Type B pancreatic cell (in vitro differentiated cells): ENCODE measurements around the gene LYL1. TPM values are rescaled to one million over a fixed set of nuclear protein-coding genes. Genes with fewer than 3 reads are reported as not detected.

Source experiments
- DNase-seq: peaks from one replicate; pipeline ENCODE4 v3.0.0; 2021; ENCODE audit warnings: mixed read lengths; ENCODE audit not compliant: unreplicated experiment; ENCODE audit errors: extremely low spot score
- H3K27ac Mint-ChIP-seq: 2 replicates; pipeline ENCODE4 v1.8.0; 2021; ENCODE audit warnings: mild to moderate bottlenecking, mixed read lengths
- H3K27me3 Mint-ChIP-seq: 2 replicates; pipeline ENCODE4 v1.8.0; 2021; ENCODE audit warnings: mixed read lengths
- H3K36me3 Mint-ChIP-seq: 2 replicates; pipeline ENCODE4 v1.8.0; 2021; ENCODE audit warnings: mixed read lengths
- H3K4me1 Mint-ChIP-seq: one replicate; pipeline ENCODE4 v1.8.0; 2021; ENCODE audit warnings: mixed read lengths; ENCODE audit not compliant: unreplicated experiment
- H3K4me3 Mint-ChIP-seq: 2 replicates; pipeline ENCODE4 v1.8.0; 2021; ENCODE audit warnings: mild to moderate bottlenecking, mixed read lengths
- H3K9me3 Mint-ChIP-seq: 2 replicates; pipeline ENCODE4 v1.8.0; 2021; ENCODE audit warnings: mixed read lengths
- total RNA-seq: library from RNA; stranded (reverse); gene quantifications from 2 replicates; pipeline ENCODE4 v1.2.1, GENCODE V29; 2021; ENCODE audit warnings: low replicate concordance
- TF ChIP-seq, protein P1 (sequence below): fragments of 200-600 bp; sonication (generic); conservative IDR thresholded peaks from 2 replicates; pipeline ENCODE4 v1.5.0; 2021; ENCODE audit warnings: antibody characterized with exemption, mild to moderate bottlenecking

LYL1 gene
- total RNA-seq, 1 donor from 2014 or later = 0.19 TPM

- H3K4me1 Mint-ChIP-seq = peaks cover 39% of the 10 kb centered on the region
Measured at GRCh38 chr19:13120031-13120430, 17.4 kb upstream of the LYL1 start.

DNA sequence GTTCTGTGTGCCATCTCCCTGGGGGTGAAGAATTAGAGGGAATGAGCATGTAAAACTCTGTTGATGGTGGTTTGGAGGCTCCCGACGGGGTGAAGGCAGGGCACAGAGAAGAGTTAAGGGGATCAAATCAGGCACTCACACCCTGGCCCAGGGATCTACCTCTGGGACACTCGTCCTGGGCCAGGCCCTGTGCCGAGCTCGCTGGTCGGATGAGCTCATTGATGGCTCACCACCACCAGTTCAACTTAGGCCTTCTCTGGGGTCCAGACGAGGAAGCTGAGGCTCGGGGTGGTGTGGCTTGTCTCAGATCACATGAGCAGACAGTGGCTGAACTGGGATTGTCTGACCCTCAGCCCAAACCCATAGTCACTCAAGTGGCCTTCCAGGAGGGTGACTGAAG, 17.0 kb upstream of the LYL1 start:
- TF ChIP-seq, protein P1, sequence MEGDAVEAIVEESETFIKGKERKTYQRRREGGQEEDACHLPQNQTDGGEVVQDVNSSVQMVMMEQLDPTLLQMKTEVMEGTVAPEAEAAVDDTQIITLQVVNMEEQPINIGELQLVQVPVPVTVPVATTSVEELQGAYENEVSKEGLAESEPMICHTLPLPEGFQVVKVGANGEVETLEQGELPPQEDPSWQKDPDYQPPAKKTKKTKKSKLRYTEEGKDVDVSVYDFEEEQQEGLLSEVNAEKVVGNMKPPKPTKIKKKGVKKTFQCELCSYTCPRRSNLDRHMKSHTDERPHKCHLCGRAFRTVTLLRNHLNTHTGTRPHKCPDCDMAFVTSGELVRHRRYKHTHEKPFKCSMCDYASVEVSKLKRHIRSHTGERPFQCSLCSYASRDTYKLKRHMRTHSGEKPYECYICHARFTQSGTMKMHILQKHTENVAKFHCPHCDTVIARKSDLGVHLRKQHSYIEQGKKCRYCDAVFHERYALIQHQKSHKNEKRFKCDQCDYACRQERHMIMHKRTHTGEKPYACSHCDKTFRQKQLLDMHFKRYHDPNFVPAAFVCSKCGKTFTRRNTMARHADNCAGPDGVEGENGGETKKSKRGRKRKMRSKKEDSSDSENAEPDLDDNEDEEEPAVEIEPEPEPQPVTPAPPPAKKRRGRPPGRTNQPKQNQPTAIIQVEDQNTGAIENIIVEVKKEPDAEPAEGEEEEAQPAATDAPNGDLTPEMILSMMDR = no peak
- Mint-ChIP-seq H3K4me3 (peak overlapping the region; percentile 87), H3K9me3 (no peaks in the 10 kb centered on the region), H3K27ac (peak overlapping the region; percentile 86), H3K27me3 (no peaks in the 10 kb centered on the region), H3K36me3 (no peaks in the 10 kb centered on the region), H3K4me1 (peaks cover 39% of the 10 kb centered on the region)
- no peak for DNase-seq

More at GRCh38 chr19:13120031-13120430, 17.4 kb upstream of the LYL1 start:
- Mint-ChIP-seq H3K27me3 (no peaks in the 10 kb centered on the region), H3K9me3 (no peaks in the 10 kb centered on the region), H3K27ac (no peak overlapping the region), H3K36me3 (no peaks in the 10 kb centered on the region), H3K4me3 (peak overlapping the region; percentile 87)
- no peak for DNase-seq
- TF ChIP-seq, protein P1 = no peak

- no peaks in the 10 kb centered on the region for H3K9me3 Mint-ChIP-seq
- peak overlapping the region; percentile 87 for H3K4me3 Mint-ChIP-seq
- no peaks in the 10 kb centered on the region for H3K27me3 Mint-ChIP-seq
- H3K27ac Mint-ChIP-seq = peak overlapping the region; percentile 86
- TF ChIP-seq, protein P1 = no peak
- H3K36me3 Mint-ChIP-seq = no peaks in the 10 kb centered on the region
- no peak for DNase-seq
- peaks cover 39% of the 10 kb centered on the region for H3K4me1 Mint-ChIP-seq
Measured at GRCh38 chr19:13118424-13119193, 16.0 kb upstream of the LYL1 start.

DNA sequence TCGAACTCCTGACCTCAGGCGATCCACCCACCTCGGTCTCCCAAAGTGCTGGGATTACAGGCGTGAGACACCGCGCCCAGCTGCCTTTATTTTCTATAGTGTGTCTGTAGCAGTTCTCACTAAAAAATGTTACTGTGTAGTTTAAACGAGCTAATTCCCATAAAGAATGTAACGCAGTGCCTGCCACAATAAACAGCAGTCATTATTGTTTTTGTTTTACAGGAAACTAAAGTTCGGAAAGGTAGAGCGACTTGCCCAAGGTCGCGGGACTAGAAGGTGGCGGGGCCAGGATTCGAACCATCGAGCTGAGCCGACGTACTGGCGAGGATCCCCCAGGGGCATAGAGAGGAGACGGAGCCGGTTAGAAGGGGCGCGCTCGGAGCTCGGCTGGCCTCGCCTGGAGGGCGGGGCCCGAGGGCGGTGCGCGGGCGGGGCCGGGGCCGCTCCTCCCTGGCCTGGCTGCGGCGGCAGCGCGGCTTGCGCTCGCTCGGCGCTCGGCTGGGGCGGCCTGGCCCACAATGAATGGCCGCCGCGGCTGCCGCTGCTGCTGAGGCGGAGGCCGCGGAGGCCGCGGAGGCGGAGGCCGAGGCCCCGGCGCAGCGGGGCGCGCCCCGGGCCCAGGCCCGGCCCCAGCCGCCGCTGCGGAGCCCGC, 15.2 kb upstream of the LYL1 start, which contains the start of gene NACC1:
NACC1 (plus strand) TSS at position 493 of the 652 bp plus-strand sequence. CDS start 16,944 bp downstream, outside the sequence.
- Mint-ChIP-seq H3K36me3 (no peaks in the 10 kb centered on the region), H3K27ac (peak within 1 kb of the TSS; percentile 92), H3K4me3 (peak within 1 kb of the TSS; percentile 98), H3K27me3 (no peaks in the 10 kb centered on the region), H3K4me1 (peaks cover 39% of the 10 kb centered on the region), H3K9me3 (no peaks in the 10 kb centered on the region)
- TF ChIP-seq, protein P1 = no peak
- DNase-seq = peak; percentile 97

DNA sequence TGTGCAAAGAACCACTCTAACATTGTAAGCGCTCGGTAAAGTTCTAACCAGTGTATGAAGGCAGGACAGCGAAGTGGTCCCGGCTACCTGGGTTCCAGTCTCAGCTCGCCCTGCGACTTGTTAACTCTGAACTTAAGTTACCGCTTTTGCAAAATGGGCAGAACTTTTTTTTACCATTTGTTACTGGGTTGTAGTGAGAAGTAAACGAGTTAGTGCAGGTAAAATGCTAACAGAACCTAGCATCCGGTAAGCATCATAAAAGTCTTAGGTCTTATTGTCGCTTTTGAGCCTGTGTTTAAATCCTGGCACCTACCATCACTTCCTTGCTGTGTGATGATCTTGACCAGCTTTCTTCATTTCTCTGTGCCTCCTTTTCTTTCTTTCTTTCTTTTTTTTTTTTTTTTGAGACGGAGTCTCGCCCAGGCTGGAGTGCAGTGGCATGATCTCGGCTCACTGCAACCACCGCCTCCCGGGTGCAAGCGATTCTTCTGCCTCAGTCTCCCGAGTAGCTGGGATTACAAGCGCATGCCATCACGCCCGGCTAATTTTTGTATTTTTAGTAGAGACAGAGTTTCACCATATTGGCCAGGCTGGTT, 14.6 kb upstream of the LYL1 start:
- H3K27me3 Mint-ChIP-seq = no peaks in the 10 kb centered on the region
- peak overlapping the region; percentile 98 for H3K4me3 Mint-ChIP-seq
- H3K9me3 Mint-ChIP-seq = no peaks in the 10 kb centered on the region
- peaks cover 33% of the 10 kb centered on the region for H3K4me1 Mint-ChIP-seq
- no peaks in the 10 kb centered on the region for H3K36me3 Mint-ChIP-seq
- TF ChIP-seq, protein P1 = no peak
- H3K27ac Mint-ChIP-seq = peak overlapping the region; percentile 92
- no peak for DNase-seq
